GM23338 (cell line): Measurements from ENCODE around the gene NSL1.

ENCODE experiments used
- CREB1 ChIP-seq: fragments of 250-450 bp; sonication (Bioruptor Pico); IDR thresholded peaks from 2 replicates; pipeline ENCODE4 v1.5.0; 2020; ENCODE audit warnings: low read depth, mild to moderate bottlenecking, moderate library complexity
- CTCF ChIP-seq, 2 experiments: fragments of 200-600 bp in 1 of 2; sonication (generic) in 1 of 2; conservative IDR thresholded peaks; 2 replicates each; pipeline versions ENCODE4 v1.5.1 to v1.6.1; 2016 to 2017; ENCODE audit warnings: antibody characterized with exemption in 2 of 2, low read depth in 2 of 2, mild to moderate bottlenecking in 2 of 2, moderate library complexity in 1 of 2
- ETS1 ChIP-seq: IDR thresholded peaks from 2 replicates; pipeline ENCODE4 v1.6.1; 2016; ENCODE audit warnings: antibody characterized with exemption
- EZH2 ChIP-seq: fragments of 200-600 bp; sonication (generic); IDR thresholded peaks from one replicate; pipeline ENCODE4 v1.8.0; 2017; ENCODE audit warnings: antibody characterized with exemption, mild to moderate bottlenecking, low read depth; ENCODE audit not compliant: unreplicated experiment
- EZH2phosphoT487 ChIP-seq: fragments of 200-600 bp; sonication (generic); IDR thresholded peaks from one replicate; pipeline ENCODE4 v1.8.1; 2018; ENCODE audit warnings: antibody characterized with exemption; ENCODE audit not compliant: unreplicated experiment
- JUNB ChIP-seq: IDR thresholded peaks from one replicate; pipeline ENCODE4 v1.6.1; 2016; ENCODE audit warnings: antibody characterized with exemption; ENCODE audit not compliant: unreplicated experiment
- NANOG ChIP-seq: IDR thresholded peaks from 2 replicates; pipeline ENCODE4 v1.6.1; 2016; ENCODE audit warnings: antibody characterized with exemption, borderline replicate concordance
- POLR2AphosphoS5 ChIP-seq: IDR thresholded peaks from 2 replicates; pipeline ENCODE4 v1.6.1; 2016; ENCODE audit warnings: antibody characterized with exemption, low read depth
- REST ChIP-seq: IDR thresholded peaks from one replicate; pipeline ENCODE4 v1.6.1; 2018; ENCODE audit warnings: antibody characterized with exemption; ENCODE audit not compliant: unreplicated experiment
- STAT1 ChIP-seq: IDR thresholded peaks from one replicate; pipeline ENCODE4 v1.6.1; 2016; ENCODE audit warnings: antibody characterized with exemption; ENCODE audit not compliant: unreplicated experiment
- ZNF114 ChIP-seq: fragments of 250-450 bp; sonication (Bioruptor Pico); IDR thresholded peaks from 2 replicates; pipeline ENCODE4 v1.5.0; 2020; ENCODE audit warnings: mild to moderate bottlenecking, moderate library complexity
- ZNF331 ChIP-seq: fragments of 250-450 bp; sonication (Bioruptor Pico); IDR thresholded peaks from 2 replicates; pipeline ENCODE4 v1.5.0; 2020; ENCODE audit warnings: low read depth, mild to moderate bottlenecking, moderate library complexity

- TF ChIP-seq EZH2phosphoT487 (no peak), CTCF (conservative IDR thresholded peaks at IDR 0.05; ENCODE audit: low read depth in 2 of 2) (no peak), EZH2 (no peak), ZNF114 (CRISPR knock-in tag) (no peak), CREB1 (no peak), POLR2AphosphoS5 (no peak), REST (no peak), ETS1 (no peak), JUNB (no peak), NANOG (no peak), ZNF331 (CRISPR knock-in tag) (no peak), STAT1 (no peak)
Measured at GRCh38 chr1:212710566-212710965, 81.0 kb downstream of the NSL1 start.
